Measurements from ENCODE around the gene MED13L.

Gene MED13L

GRCh38 chr12:116121453-116121871, 156.0 kb downstream of the MED13L start:
- Histone ChIP-seq H3K4me1 (ENCODE audit: insufficient read depth, insufficient read length) (no peaks in the 10 kb centered on the region), H3K9ac (ENCODE audit: insufficient read length, low read depth) (no peak overlapping the region), H3K27me3 (ENCODE audit: insufficient read depth, insufficient read length) (no peaks in the 10 kb centered on the region), H3K9me3 (ENCODE audit: insufficient read depth, low read length) (no peaks in the 10 kb centered on the region), H3K36me3 (ENCODE audit: insufficient read depth, insufficient read length, low read length) (no peaks in the 10 kb centered on the region), H3K4me3 (ENCODE audit: insufficient read length, low read depth) (no peak overlapping the region)
- DNase-seq (ENCODE audit: low read depth, low spot score), result no peak
- TF ChIP-seq YY1 (IDR thresholded peaks at IDR 0.05; ENCODE audit: insufficient read depth, insufficient read length) (no peak), ZNF274 (IDR thresholded peaks at IDR 0.05; ENCODE audit: low read depth, low read length) (no peak), SUZ12 (IDR thresholded peaks at IDR 0.05; ENCODE audit: extremely low read depth, insufficient read depth, insufficient read length) (no peak)

- Histone ChIP-seq H3K4me1 (ENCODE audit: insufficient read depth, insufficient read length) (no peaks in the 10 kb centered on the region), H3K4me3 (ENCODE audit: insufficient read length, low read depth) (no peak overlapping the region), H3K27me3 (ENCODE audit: insufficient read depth, insufficient read length) (no peaks in the 10 kb centered on the region), H3K9me3 (ENCODE audit: insufficient read depth, low read length) (no peaks in the 10 kb centered on the region), H3K36me3 (ENCODE audit: insufficient read depth, insufficient read length, low read length) (no peaks in the 10 kb centered on the region), H3K9ac (ENCODE audit: insufficient read length, low read depth) (no peak overlapping the region)
- no peak for TF ChIP-seq ZNF274 (IDR thresholded peaks at IDR 0.05; ENCODE audit: low read depth, low read length)
- TF ChIP-seq YY1 (IDR thresholded peaks at IDR 0.05; ENCODE audit: insufficient read depth, insufficient read length), result no peak
- TF ChIP-seq SUZ12 (IDR thresholded peaks at IDR 0.05; ENCODE audit: extremely low read depth, insufficient read depth, insufficient read length), result no peak
- no peak for DNase-seq (ENCODE audit: low read depth, low spot score)
These were observed 160.7 kb downstream of the MED13L start for GRCh38 chr12:116116650-116117424.

- no peaks in the 10 kb centered on the region for H3K9me3 ChIP-seq (ENCODE audit: insufficient read depth, low read length)
- H3K9ac ChIP-seq (ENCODE audit: insufficient read length, low read depth), result no peak overlapping the region
- H3K4me1 ChIP-seq (ENCODE audit: insufficient read depth, insufficient read length), result no peaks in the 10 kb centered on the region
- TF ChIP-seq SUZ12 (IDR thresholded peaks at IDR 0.05; ENCODE audit: extremely low read depth, insufficient read depth, insufficient read length) (no peak), YY1 (IDR thresholded peaks at IDR 0.05; ENCODE audit: insufficient read depth, insufficient read length) (no peak)
- no peaks in the 10 kb centered on the region for H3K36me3 ChIP-seq (ENCODE audit: insufficient read depth, insufficient read length, low read length)
- no peaks in the 10 kb centered on the region for H3K27me3 ChIP-seq (ENCODE audit: insufficient read depth, insufficient read length)
- DNase-seq (ENCODE audit: low read depth, low spot score), result no peak
- no peak overlapping the region for H3K4me3 ChIP-seq (ENCODE audit: insufficient read length, low read depth)
These were observed 163.9 kb downstream of the MED13L start for GRCh38 chr12:116113398-116114130.

GRCh38 chr12:116106870-116107269, 170.6 kb downstream of the MED13L start:
- H3K9ac ChIP-seq (ENCODE audit: insufficient read length, low read depth), result no peak overlapping the region
- H3K9me3 ChIP-seq (ENCODE audit: insufficient read depth, low read length), result no peaks in the 10 kb centered on the region
- TF ChIP-seq YY1 (IDR thresholded peaks at IDR 0.05; ENCODE audit: insufficient read depth, insufficient read length), result no peak
- no peak for TF ChIP-seq SUZ12 (IDR thresholded peaks at IDR 0.05; ENCODE audit: extremely low read depth, insufficient read depth, insufficient read length)
- TF ChIP-seq ZNF274 (IDR thresholded peaks at IDR 0.05; ENCODE audit: low read depth, low read length), result no peak
- no peaks in the 10 kb centered on the region for H3K4me1 ChIP-seq (ENCODE audit: insufficient read depth, insufficient read length)
- H3K36me3 ChIP-seq (ENCODE audit: insufficient read depth, insufficient read length, low read length), result no peaks in the 10 kb centered on the region
- DNase-seq (ENCODE audit: low read depth, low spot score), result no peak
- H3K27me3 ChIP-seq (ENCODE audit: insufficient read depth, insufficient read length), result no peaks in the 10 kb centered on the region
- H3K4me3 ChIP-seq (ENCODE audit: insufficient read length, low read depth), result no peak overlapping the region

- DNase-seq (ENCODE audit: low read depth, low spot score), result no peak
- Histone ChIP-seq H3K4me3 (ENCODE audit: insufficient read length, low read depth) (no peak overlapping the region), H3K36me3 (ENCODE audit: insufficient read depth, insufficient read length, low read length) (no peaks in the 10 kb centered on the region), H3K9ac (ENCODE audit: insufficient read length, low read depth) (no peak overlapping the region), H3K27me3 (ENCODE audit: insufficient read depth, insufficient read length) (no peaks in the 10 kb centered on the region), H3K4me1 (ENCODE audit: insufficient read depth, insufficient read length) (no peaks in the 10 kb centered on the region), H3K9me3 (ENCODE audit: insufficient read depth, low read length) (no peaks in the 10 kb centered on the region)
- no peak for TF ChIP-seq ZNF274 (IDR thresholded peaks at IDR 0.05; ENCODE audit: low read depth, low read length)
- TF ChIP-seq SUZ12 (IDR thresholded peaks at IDR 0.05; ENCODE audit: extremely low read depth, insufficient read depth, insufficient read length), result no peak
- no peak for TF ChIP-seq YY1 (IDR thresholded peaks at IDR 0.05; ENCODE audit: insufficient read depth, insufficient read length)
These were observed 173.2 kb downstream of the MED13L start for GRCh38 chr12:116104167-116104767.

GRCh38 chr12:116101991-116102390, 175.5 kb downstream of the MED13L start:
- TF ChIP-seq ZNF274 (IDR thresholded peaks at IDR 0.05; ENCODE audit: low read depth, low read length) (no peak), SUZ12 (IDR thresholded peaks at IDR 0.05; ENCODE audit: extremely low read depth, insufficient read depth, insufficient read length) (no peak), YY1 (IDR thresholded peaks at IDR 0.05; ENCODE audit: insufficient read depth, insufficient read length) (no peak)
- Histone ChIP-seq H3K4me1 (ENCODE audit: insufficient read depth, insufficient read length) (no peaks in the 10 kb centered on the region), H3K27me3 (ENCODE audit: insufficient read depth, insufficient read length) (no peaks in the 10 kb centered on the region), H3K36me3 (ENCODE audit: insufficient read depth, insufficient read length, low read length) (no peaks in the 10 kb centered on the region), H3K9ac (ENCODE audit: insufficient read length, low read depth) (no peak overlapping the region), H3K9me3 (ENCODE audit: insufficient read depth, low read length) (no peaks in the 10 kb centered on the region), H3K4me3 (ENCODE audit: insufficient read length, low read depth) (no peak overlapping the region)
- DNase-seq (ENCODE audit: low read depth, low spot score), result no peak

Data from NT2/D1 (cell line).